ENCODE results near the gene TEX9.

- TF ChIP-seq CTCF (IDR thresholded peaks at IDR 0.05) (no peak), POLR2A (IDR thresholded peaks at IDR 0.05) (no peak)
Measured at GRCh38 chr15:56390739-56391267, 25.6 kb downstream of the TEX9 start.

Data from right lobe of liver (tissue), 4 donors.